H1 (cell line): Measurements from ENCODE around the gene TSSK6. TPM values are rescaled to one million over a fixed set of nuclear protein-coding genes. Genes with fewer than 3 reads are reported as not detected.

ENCODE experiments used
- CTCF ChIA-PET: fragments of 300-600 bp; sonication (Branson Sonifier 250); formaldehyde crosslinking; loops from one replicate; lab custom pipeline; 2021; ENCODE audit not compliant: partially characterized antibody; lab: Charles Lee
- POLR2A ChIA-PET: fragments of 300-600 bp; sonication (Branson Sonifier 250); formaldehyde crosslinking; loops from one replicate; lab custom pipeline; 2021; ENCODE audit warnings: inconsistent platforms; ENCODE audit not compliant: partially characterized antibody; lab: Charles Lee
- DNase-seq, 2 experiments: peaks; one replicate each; pipeline versions ENCODE4 v3.0.0 to v3.0.0-alpha.2; 2010 to 2022; ENCODE audit warnings: low spot score in 2 of 2, low read depth in 1 of 2, mixed read lengths in 1 of 2
- FAIRE-seq: peaks from 2 replicates; lab custom pipeline; 2011; peaks lifted over from hg19 to GRCh38; lab: Jason Lieb, UNC
- H2AFZ ChIP-seq: 2 replicates; pipeline ENCODE4 v1.8.1; 2012; ENCODE audit warnings: low read length, inconsistent platforms
- H2AK5ac ChIP-seq: 2 replicates; pipeline ENCODE4 v1.6.1; 2013; ENCODE audit warnings: low read depth, low read length
- H2BK120ac ChIP-seq: replicated peaks from 2 replicates; pipeline ENCODE3; 2013; ENCODE audit warnings: low read depth, low read length, inconsistent platforms
- H2BK12ac ChIP-seq: 2 replicates; pipeline ENCODE4 v1.6.1; 2013; ENCODE audit warnings: low read depth, low read length
- H2BK15ac ChIP-seq: 2 replicates; pipeline ENCODE4 v1.6.1; 2013; ENCODE audit warnings: low read length
- H2BK20ac ChIP-seq: 2 replicates; pipeline ENCODE4 v1.6.1; 2013; ENCODE audit warnings: low read length
- H2BK5ac ChIP-seq: 2 replicates; pipeline ENCODE4 v1.6.1; 2013; ENCODE audit warnings: low read depth, low read length
- H3K14ac ChIP-seq: 2 replicates; pipeline ENCODE4 v1.6.1; 2013; ENCODE audit warnings: inconsistent platforms; ENCODE audit not compliant: insufficient read length
- H3K18ac ChIP-seq: 2 replicates; pipeline ENCODE4 v1.6.1; 2013; ENCODE audit warnings: low read length; ENCODE audit errors: extremely low read depth
- H3K23ac ChIP-seq: 2 replicates; pipeline ENCODE4 v1.6.1; 2013; ENCODE audit warnings: inconsistent platforms; ENCODE audit not compliant: insufficient read length
- H3K23me2 ChIP-seq: 2 replicates; pipeline ENCODE4 v1.6.1; 2013; ENCODE audit warnings: low read depth, low read length
- H3K27ac ChIP-seq: 2 replicates; pipeline ENCODE4 v1.6.1; 2011; ENCODE audit warnings: low read depth, low read length, inconsistent platforms
- H3K27me3 ChIP-seq, 4 experiments: replicated peaks in 1 of 4; 1 replicate in 1 of 4; 2 replicates in 3 of 4; pipeline versions ENCODE4 v1.6.1 to v1.8.1; 2011 to 2013; ENCODE audit warnings: low read length in 3 of 4, mild to moderate bottlenecking in 3 of 4, inconsistent platforms in 2 of 4, mixed read lengths in 2 of 4, moderate library complexity in 1 of 4; ENCODE audit not compliant: control insufficient read depth in 3 of 4, insufficient read depth in 3 of 4; ENCODE audit errors: extremely low read depth in 1 of 4
- H3K36me3 ChIP-seq, 4 experiments: 2 replicates each; pipeline versions ENCODE4 v1.6.1 to v1.8.1; 2011 to 2013; ENCODE audit warnings: mild to moderate bottlenecking in 4 of 4, low read length in 3 of 4, moderate library complexity in 2 of 4, control low read depth in 1 of 4, inconsistent platforms in 1 of 4; ENCODE audit not compliant: insufficient read depth in 4 of 4, control insufficient read depth in 2 of 4
- H3K4ac ChIP-seq: replicated peaks from 2 replicates; pipeline ENCODE3; 2013; ENCODE audit warnings: low read length, low read depth, mixed read lengths, inconsistent platforms; ENCODE audit not compliant: insufficient read length
- H3K4me1 ChIP-seq, 4 experiments: replicated peaks in 1 of 4; 1 replicate in 1 of 4; 2 replicates in 3 of 4; pipeline versions ENCODE4 v1.6.1 to v1.8.1; 2011 to 2013; ENCODE audit warnings: low read length in 3 of 4, inconsistent platforms in 2 of 4, mixed read lengths in 1 of 4; ENCODE audit not compliant: insufficient read depth in 4 of 4, control insufficient read depth in 3 of 4
- H3K4me2 ChIP-seq, 2 experiments: 2 replicates each; pipeline versions ENCODE4 v1.6.1 to v1.8.1; 2011 to 2013; ENCODE audit warnings: low read depth in 2 of 2, low read length in 2 of 2, control low read depth in 1 of 2, inconsistent platforms in 1 of 2, mild to moderate bottlenecking in 1 of 2; ENCODE audit not compliant: insufficient read depth in 1 of 2
- H3K4me3 ChIP-seq, 4 experiments: fragments of 200-600, 300-600 bp in 1 of 4; sonication (generic), shearing (Covaris generic), sonication (Bioruptor Twin) in 1 of 4; 2 replicates each; pipeline versions ENCODE4 v1.5.1 to v1.8.1; 2011 to 2016; ENCODE audit warnings: low read length in 4 of 4, low read depth in 3 of 4, control low read depth in 2 of 4, inconsistent platforms in 2 of 4, mild to moderate bottlenecking in 2 of 4, mixed read lengths in 1 of 4, moderate library complexity in 1 of 4; ENCODE audit not compliant: insufficient read depth in 2 of 4; ENCODE audit errors: extremely low read depth in 1 of 4
- H3K56ac ChIP-seq: replicated peaks from 2 replicates; pipeline ENCODE3; 2013; ENCODE audit warnings: low read depth, mild to moderate bottlenecking, mixed read lengths, low read length, inconsistent platforms; ENCODE audit not compliant: insufficient read length
- H3K79me1 ChIP-seq: 2 replicates; pipeline ENCODE4 v1.6.1; 2013; ENCODE audit warnings: low read depth, low read length, control low read depth
- H3K79me2 ChIP-seq, 2 experiments: 2 replicates each; pipeline versions ENCODE4 v1.6.1 to v1.8.1; 2012 to 2013; ENCODE audit warnings: low read length in 2 of 2, mild to moderate bottlenecking in 2 of 2, inconsistent platforms in 1 of 2; ENCODE audit not compliant: insufficient read depth in 2 of 2, control insufficient read depth in 1 of 2
- H3K9ac ChIP-seq, 4 experiments: replicated peaks in 1 of 4; 1 replicate in 1 of 4; 2 replicates in 3 of 4; pipeline versions ENCODE4 v1.6.1 to v1.8.1; 2011 to 2013; ENCODE audit warnings: low read depth in 3 of 4, low read length in 3 of 4, control low read depth in 2 of 4, mild to moderate bottlenecking in 2 of 4, moderate library complexity in 2 of 4, inconsistent platforms in 1 of 4; ENCODE audit errors: extremely low read depth in 1 of 4
- H3K9me3 ChIP-seq, 2 experiments: 2 replicates each; pipeline versions ENCODE4 v1.6.1 to v1.8.1; 2012 to 2013; ENCODE audit warnings: mild to moderate bottlenecking in 2 of 2, moderate library complexity in 2 of 2, control low read depth in 1 of 2, inconsistent platforms in 1 of 2, low read depth in 1 of 2, low read length in 1 of 2, mixed read lengths in 1 of 2; ENCODE audit not compliant: insufficient read depth in 2 of 2
- H4K20me1 ChIP-seq, 2 experiments: replicated peaks in 1 of 2; 2 replicates each; pipeline versions ENCODE3 to v1.8.1; 2011 to 2013; ENCODE audit warnings: inconsistent platforms in 2 of 2, low read length in 2 of 2, mild to moderate bottlenecking in 1 of 2; ENCODE audit not compliant: insufficient read depth in 2 of 2, control insufficient read depth in 1 of 2
- H4K5ac ChIP-seq: 2 replicates; pipeline ENCODE4 v1.6.1; 2013; ENCODE audit warnings: low read length, low read depth, mixed read lengths, inconsistent platforms; ENCODE audit not compliant: insufficient read length
- H4K8ac ChIP-seq: 2 replicates; pipeline ENCODE4 v1.8.0; 2013; ENCODE audit warnings: mild to moderate bottlenecking, moderate library complexity, low read length, inconsistent platforms; ENCODE audit not compliant: insufficient read depth; ENCODE audit errors: extremely low read depth
- H4K91ac ChIP-seq: replicated peaks from 2 replicates; pipeline ENCODE3; 2013; ENCODE audit warnings: low read length, mixed read lengths, inconsistent platforms; ENCODE audit not compliant: insufficient read length
- CREB1 ChIP-seq: IDR thresholded peaks from 2 replicates; pipeline ENCODE4 v1.6.1; 2012; ENCODE audit warnings: inconsistent platforms
- HDAC2 ChIP-seq, 2 experiments: fragments of 300-600 bp in 1 of 2; sonication (generic) in 1 of 2; IDR thresholded peaks; 2 replicates each; pipeline ENCODE4 v1.6.1; 2011 to 2012; ENCODE audit warnings: low read depth in 2 of 2, low read length in 2 of 2, mild to moderate bottlenecking in 2 of 2, moderate library complexity in 2 of 2, borderline replicate concordance in 1 of 2, inconsistent platforms in 1 of 2
- KDM4A ChIP-seq: IDR thresholded peaks from one replicate; pipeline ENCODE4 v1.7.1; 2012; ENCODE audit warnings: low read depth, mild to moderate bottlenecking, moderate library complexity, low read length, inconsistent platforms; ENCODE audit not compliant: severe bottlenecking
- NANOG ChIP-seq: IDR thresholded peaks from 2 replicates; pipeline ENCODE4 v1.6.1; 2011; ENCODE audit warnings: low read length, low read depth, mild to moderate bottlenecking, inconsistent platforms; ENCODE audit not compliant: insufficient read depth, poor library complexity, severe bottlenecking
- RFX5 ChIP-seq: IDR thresholded peaks from 2 replicates; pipeline ENCODE4 v1.6.1; 2011; ENCODE audit warnings: low read depth, low read length, improper control_type of control experiment, borderline replicate concordance
- WGBS, 2 experiments: shearing (Covaris generic) in 1 of 2; methylation state at CpG; one replicate each; pipeline versions ENCODE4 v1.1.6 to v1.1.7; 2013 to 2015; ENCODE audit warnings: low lambda C conversion rate in 2 of 2, mixed read lengths in 2 of 2, inconsistent platforms in 1 of 2, low coverage in 1 of 2, missing lambda C conversion rate in 1 of 2; ENCODE audit not compliant: insufficient replicate concordance in 2 of 2, insufficient coverage in 1 of 2, insufficient read length in 1 of 2; ENCODE audit errors: extremely low coverage in 1 of 2, missing lambda C conversion rate in 1 of 2; 5-methylcytosine and 5-hydroxymethylcytosine counted together
- polyA plus RNA-seq, 7 experiments: library from polyadenylated mRNA; depleted of rRNA in 3 of 7; stranded (reverse) in 5 of 7; unstranded in 2 of 7; fragments of >200 nt in 5 of 7; fragments of 200-250 nt in 2 of 7; gene quantifications; 1 replicate in 5 of 7; 2 replicates in 1 of 7; 4 replicates in 1 of 7; pipeline versions ENCODE4 v1.2.1 to v1.2.3, GENCODE V29; 2011 to 2013; ENCODE audit warnings: missing spikeins in 2 of 7, mixed read lengths in 2 of 7
- total RNA-seq: library from RNA; stranded (reverse); fragmentation: NEBNext Ultra II Directional; extraction: Animal tissue kit (Norgen Biotek cat#: 25700); gene quantifications from 2 replicates; pipeline ENCODE4 v1.2.1, GENCODE V29; 2021
- TF ChIP-seq, protein P1 (sequence below): IDR thresholded peaks from 2 replicates; pipeline ENCODE4 v1.6.1; 2012; ENCODE audit warnings: inconsistent platforms

Gene TSSK6
- total and polyA plus RNA-seq, 2 of the 8 experiments (the other 6 are each of a cell fraction or from before 2014, with no cell fraction given) = 3.6 to 7.8 TPM

DNA sequence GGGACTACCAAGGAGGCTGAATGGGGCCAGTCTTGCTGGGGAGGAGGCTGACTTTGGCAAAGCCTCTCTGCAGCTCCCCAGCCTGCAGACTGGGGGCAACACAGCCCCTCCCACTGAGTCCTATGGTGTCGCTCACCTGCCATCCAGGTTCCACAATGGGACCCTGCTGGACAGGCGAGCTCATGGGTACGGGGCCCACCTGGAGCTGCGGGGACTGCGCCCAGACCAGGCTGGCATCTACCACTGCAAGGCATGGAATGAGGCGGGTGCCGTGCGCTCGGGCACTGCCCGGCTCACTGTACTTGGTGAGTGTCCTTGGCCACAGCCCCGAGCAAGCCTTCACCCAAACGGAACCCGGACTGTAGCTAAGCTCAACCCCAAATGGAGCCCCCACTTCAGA, 27.8 kb upstream of the TSSK6 start:
- H4K20me1 ChIP-seq = peaks cover 0 to 3% of the 10 kb centered on the region in 2 experiments
- H2BK120ac ChIP-seq = no peak overlapping the region
- no peak overlapping the region for H2BK15ac ChIP-seq
- CTCF ChIA-PET = interaction anchor here (0.6 to 15.7 kb wide), 5 partner anchors 9 to 94 kb away, joined by 3 to 223 read pairs (median 6); no protein-coding TSS in a partner anchor
- no peak overlapping the region for H3K23ac ChIP-seq
- H3K27ac ChIP-seq = no peak overlapping the region
- H3K4ac ChIP-seq = no peak overlapping the region
- H3K23me2 ChIP-seq = peaks cover 9% of the 10 kb centered on the region; the same call in 1 of the 2 replicates
- no peak for TF ChIP-seq RFX5
- no peak for TF ChIP-seq KDM4A
- TF ChIP-seq HDAC2 (IDR thresholded peaks at IDR 0.05; ENCODE audit: borderline replicate concordance in 1 of 2, low read depth in 2 of 2, low read length in 2 of 2) = no peak
- no peak for TF ChIP-seq CREB1
- TF ChIP-seq, protein P1, sequence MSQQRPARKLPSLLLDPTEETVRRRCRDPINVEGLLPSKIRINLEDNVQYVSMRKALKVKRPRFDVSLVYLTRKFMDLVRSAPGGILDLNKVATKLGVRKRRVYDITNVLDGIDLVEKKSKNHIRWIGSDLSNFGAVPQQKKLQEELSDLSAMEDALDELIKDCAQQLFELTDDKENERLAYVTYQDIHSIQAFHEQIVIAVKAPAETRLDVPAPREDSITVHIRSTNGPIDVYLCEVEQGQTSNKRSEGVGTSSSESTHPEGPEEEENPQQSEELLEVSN = no peak
- TF ChIP-seq NANOG = no peak
- H2BK5ac ChIP-seq = no peak overlapping the region
- H4K5ac ChIP-seq = no peak overlapping the region
- DNase-seq (no peak), FAIRE-seq (no peak)
- no peak overlapping the region for H3K4me3 ChIP-seq
- H3K18ac ChIP-seq = no peak overlapping the region
- no peak overlapping the region for H3K14ac ChIP-seq
- H3K56ac ChIP-seq = no peak overlapping the region
- H3K36me3 ChIP-seq = no peaks in the 10 kb centered on the region
- peaks cover 0 to 6% (median 3%) of the 10 kb centered on the region in 4 experiments; a peak in 3 of 7 replicates for H3K4me1 ChIP-seq
- H2AFZ ChIP-seq = no peak overlapping the region
- H3K79me1 ChIP-seq = no peaks in the 10 kb centered on the region
- POLR2A ChIA-PET = interaction anchor here (1.0 to 1.8 kb wide), 5 partner anchors 8 to 101 kb away, joined by 3 to 4 read pairs (median 4); partner anchors contain the start of genes GMIP and NDUFA13
- no peaks in the 10 kb centered on the region for H3K79me2 ChIP-seq
- peaks cover 0 to 4% of the 10 kb centered on the region in 2 experiments; a peak in 1 of 4 replicates for H3K9me3 ChIP-seq
- 95% methylated on average over 13 of the region's 13 CpGs; no CpG with 5 or more reads in 1 of the 2 experiments for WGBS, 2 experiments
- H4K8ac ChIP-seq = no peak overlapping the region
- no peak overlapping the region for H3K9ac ChIP-seq
- peaks cover 6 to 23% (median 20%) of the 10 kb centered on the region in 4 experiments for H3K27me3 ChIP-seq
- H3K4me2 ChIP-seq = no peak overlapping the region
- H4K91ac ChIP-seq = no peak overlapping the region
- no peak overlapping the region for H2AK5ac ChIP-seq
- H2BK12ac ChIP-seq = no peak overlapping the region
- H2BK20ac ChIP-seq = no peak overlapping the region
